HepG2 (cell line): ENCODE results near the gene ACBD7. TPM values are rescaled to one million over a fixed set of nuclear protein-coding genes. Genes with fewer than 3 reads are reported as not detected.
A peak's percentile ranks its signal among the peaks of the same experiment; 100 is the strongest.

ENCODE experiments used
- AGO2 ChIP-seq: fragments of 200-400 bp; formaldehyde crosslinking; optimal IDR thresholded peaks from 2 replicates; pipeline ENCODE3; 2017; ENCODE audit warnings: mild to moderate bottlenecking, low read depth, low read length, moderate library complexity
- AKAP8 ChIP-seq: sonication (generic); formaldehyde crosslinking; IDR thresholded peaks from 2 replicates; pipeline ENCODE4 v1.5.1; 2020; ENCODE audit warnings: mild to moderate bottlenecking, missing genetic modification reagents
- ATF3 ChIP-seq: sonication (generic); formaldehyde crosslinking; IDR thresholded peaks from 2 replicates; pipeline ENCODE4 v1.4.0; 2020; ENCODE audit warnings: missing genetic modification reagents
- BRD4 ChIP-seq: sonication (generic); formaldehyde crosslinking; IDR thresholded peaks from 2 replicates; pipeline ENCODE4 v1.4.0; 2020; ENCODE audit warnings: missing genetic modification reagents
- ERF ChIP-seq: IDR thresholded peaks from 2 replicates; pipeline ENCODE4 v1.6.1; 2018; ENCODE audit warnings: missing biosample characterization, missing genetic modification reagents
- FOXM1 ChIP-seq: sonication (generic); formaldehyde crosslinking; IDR thresholded peaks from 2 replicates; pipeline ENCODE4 v1.5.0; 2020; ENCODE audit warnings: missing genetic modification reagents
- HDAC6 ChIP-seq: fragments of 200-600 bp; sonication (generic); IDR thresholded peaks from 2 replicates; pipeline ENCODE4 v1.7.0; 2017; ENCODE audit warnings: mild to moderate bottlenecking, antibody characterized with exemption, low read length, low read depth
- IKZF1 ChIP-seq: fragments of 450-650 bp; IDR thresholded peaks from 2 replicates; pipeline ENCODE4 v1.7.1; 2016
- LRRFIP1 ChIP-seq: sonication (generic); formaldehyde crosslinking; conservative IDR thresholded peaks from 2 replicates; pipeline ENCODE4 v1.4.0; 2020; ENCODE audit warnings: missing genetic modification reagents
- MIER2 ChIP-seq: IDR thresholded peaks from 2 replicates; pipeline ENCODE4 v1.6.1; 2016; ENCODE audit warnings: missing biosample characterization, missing genetic modification reagents
- NFKBIZ ChIP-seq: IDR thresholded peaks from 2 replicates; pipeline ENCODE4 v1.6.1; 2018; ENCODE audit warnings: missing genetic modification reagents, missing compliant biosample characterization
- PRPF4 ChIP-seq: fragments of 200-400 bp; formaldehyde crosslinking; IDR thresholded peaks from 2 replicates; pipeline ENCODE4 v1.6.1; 2016; ENCODE audit warnings: low read length, low read depth; ENCODE audit not compliant: poor library complexity, severe bottlenecking
- RARG ChIP-seq: sonication (generic); formaldehyde crosslinking; IDR thresholded peaks from 2 replicates; pipeline ENCODE4 v1.4.0; 2020; ENCODE audit warnings: low read depth, mild to moderate bottlenecking, missing genetic modification reagents
- SUZ12 ChIP-seq: fragments of 150-350 bp; IDR thresholded peaks from 2 replicates; pipeline ENCODE4 v1.6.1; 2014; ENCODE audit warnings: low read depth, low read length
- ZNF121 ChIP-seq: sonication (generic); formaldehyde crosslinking; IDR thresholded peaks from 2 replicates; pipeline ENCODE4 v1.5.0; 2020; ENCODE audit warnings: mild to moderate bottlenecking, missing genetic modification reagents
- ZNF232 ChIP-seq: sonication (generic); formaldehyde crosslinking; IDR thresholded peaks from 2 replicates; pipeline ENCODE4 v1.4.0; 2020; ENCODE audit warnings: missing genetic modification reagents, borderline replicate concordance
- ZNF333 ChIP-seq: sonication (generic); formaldehyde crosslinking; IDR thresholded peaks from 2 replicates; pipeline ENCODE4 v1.4.0; 2020; ENCODE audit warnings: mild to moderate bottlenecking, missing genetic modification reagents, borderline replicate concordance
- ZNF34 ChIP-seq: sonication (generic); formaldehyde crosslinking; IDR thresholded peaks from 2 replicates; pipeline ENCODE4 v1.4.0; 2020; ENCODE audit warnings: mild to moderate bottlenecking, missing genetic modification reagents, borderline replicate concordance
- ZNF513 ChIP-seq: sonication (generic); formaldehyde crosslinking; conservative IDR thresholded peaks from 2 replicates; pipeline ENCODE4 v1.5.0; 2020; ENCODE audit warnings: missing genetic modification reagents
- ZNF563 ChIP-seq: sonication (generic); formaldehyde crosslinking; IDR thresholded peaks from 2 replicates; pipeline ENCODE4 v1.8.0; 2022; ENCODE audit warnings: mild to moderate bottlenecking, moderate library complexity, missing genetic modification reagents
- ZNF605 ChIP-seq: sonication (generic); formaldehyde crosslinking; IDR thresholded peaks from 2 replicates; pipeline ENCODE4 v1.8.0; 2022; ENCODE audit warnings: mild to moderate bottlenecking, missing genetic modification reagents
- ZNF773 ChIP-seq: sonication (generic); formaldehyde crosslinking; IDR thresholded peaks from 2 replicates; pipeline ENCODE4 v1.4.0; 2020; ENCODE audit warnings: missing genetic modification reagents, borderline replicate concordance
- ZNF816 ChIP-seq: sonication (generic); formaldehyde crosslinking; IDR thresholded peaks from 2 replicates; pipeline ENCODE4 v1.8.0; 2022; ENCODE audit warnings: missing genetic modification reagents, mild to moderate bottlenecking, borderline replicate concordance
- ZNF891 ChIP-seq: sonication (generic); formaldehyde crosslinking; IDR thresholded peaks from 2 replicates; pipeline ENCODE4 v1.5.0; 2020; ENCODE audit warnings: mild to moderate bottlenecking, missing genetic modification reagents
- ZXDC ChIP-seq: sonication (generic); formaldehyde crosslinking; IDR thresholded peaks from 2 replicates; pipeline ENCODE4 v1.5.0; 2020; ENCODE audit warnings: mild to moderate bottlenecking, missing genetic modification reagents
- polyA plus RNA-seq, 8 experiments: library from polyadenylated mRNA; depleted of rRNA in 3 of 8; stranded (reverse) in 7 of 8; unstranded in 1 of 8; fragments of >200 nt; fragmentation: Illumina TruSeq in 4 of 8; extraction: Trizol in 4 of 8; gene quantifications; 2 replicates each; pipeline versions ENCODE4 v1.2.1 to v1.2.3, GENCODE V29; 2011 to 2016; ENCODE audit warnings: low read depth in 4 of 8, missing spikeins in 1 of 8, mixed read lengths in 1 of 8; ENCODE audit not compliant: insufficient read depth in 1 of 8
- total RNA-seq, 5 experiments: library from RNA; depleted of rRNA; stranded (reverse); fragments of >200 nt; fragmentation: Illumina TruSeq; extraction: Trizol; gene quantifications; 2 replicates each; pipeline ENCODE4 v1.2.3, GENCODE V29; 2016; ENCODE audit warnings: low read depth in 1 of 5

ACBD7 gene
- total and polyA plus RNA-seq, 2 of the 13 experiments (the other 11 are each of a cell fraction or from before 2014, with no cell fraction given): 1.4 to 2.6 TPM

- no peak for TF ChIP-seq PRPF4
- no peak for TF ChIP-seq ZNF605 (CRISPR knock-in tag)
- no peak for TF ChIP-seq FOXM1
- no peak for TF ChIP-seq IKZF1
- no peak for TF ChIP-seq LRRFIP1 (CRISPR knock-in tag)
- no peak for TF ChIP-seq NFKBIZ (CRISPR knock-in tag)
- no peak for TF ChIP-seq SUZ12
- no peak for TF ChIP-seq ZNF121
- no peak for TF ChIP-seq ATF3 (CRISPR knock-in tag)
- no peak for TF ChIP-seq ZNF816 (CRISPR knock-in tag)
- TF ChIP-seq ZNF563: peak; percentile 35; the same call in 1 of the 2 replicates
- TF ChIP-seq HDAC6: no peak
- no peak for TF ChIP-seq AGO2
- TF ChIP-seq AKAP8 (CRISPR knock-in tag): no peak
- no peak for TF ChIP-seq ZNF333 (CRISPR knock-in tag)
- no peak for TF ChIP-seq BRD4 (CRISPR knock-in tag)
- no peak for TF ChIP-seq ZNF773
- TF ChIP-seq ZNF513: no peak
- no peak for TF ChIP-seq ZNF232 (CRISPR knock-in tag)
- peak; percentile 25; the same call in 1 of the 2 replicates for TF ChIP-seq ZNF891 (CRISPR knock-in tag)
- no peak for TF ChIP-seq ZNF34 (CRISPR knock-in tag)
- TF ChIP-seq ZXDC (CRISPR knock-in tag): no peak
- no peak for TF ChIP-seq RARG (CRISPR knock-in tag)
- TF ChIP-seq MIER2: no peak
- no peak for TF ChIP-seq ERF
Observed at GRCh38 chr10:15088428-15089261, at the start of gene ACBD7 (continued).
